NT2/D1 (cell line): ENCODE results near the gene CRB2.

Experiments
- YY1 ChIP-seq: IDR thresholded peaks from 2 replicates; pipeline ENCODE4 v1.6.1; 2011; ENCODE audit not compliant: insufficient read length, insufficient read depth
- ZNF274 ChIP-seq: IDR thresholded peaks from 2 replicates; pipeline ENCODE4 v1.6.1; 2011; ENCODE audit warnings: mild to moderate bottlenecking, low read depth, low read length

- TF ChIP-seq ZNF274 (no peak), YY1 (no peak)
These were observed 67.3 kb downstream of the CRB2 start for GRCh38 chr9:123423311-123423640.
